GDM1 (cell line): ENCODE measurements around the gene RMND5B.

ENCODE experiments used
- DNase-seq: peaks from one replicate; lab custom pipeline; 2025; lab: John Stamatoyannopoulos, UW

RMND5B gene

DNA sequence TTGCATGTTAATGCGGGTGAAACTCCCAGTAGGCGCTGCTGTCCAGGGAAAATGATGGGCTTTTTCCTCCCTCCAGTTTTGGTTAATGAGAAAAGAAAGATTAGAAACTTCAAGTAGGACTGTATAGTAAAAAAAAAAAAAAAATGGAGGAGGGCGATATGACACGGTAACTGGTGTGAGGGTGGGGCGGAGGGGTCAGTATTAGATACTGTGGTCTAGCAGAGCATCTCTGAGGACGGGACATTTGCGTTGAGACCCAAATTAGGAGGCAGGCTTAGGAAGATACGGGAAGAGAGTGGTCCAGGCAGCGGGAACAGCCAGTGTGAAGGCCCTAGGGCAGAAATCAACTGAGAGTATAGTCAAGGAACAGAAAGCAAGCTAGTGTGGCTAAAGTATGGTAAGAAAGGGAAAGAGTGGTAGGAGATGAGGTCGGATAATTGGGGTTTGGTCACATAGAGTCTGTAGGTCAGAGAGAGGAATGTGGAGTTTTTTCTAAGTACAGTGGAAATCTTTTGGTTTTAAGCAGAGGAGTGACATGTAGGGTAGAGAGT, 707 bp downstream of the RMND5B start:
- no peak for DNase-seq

DNA sequence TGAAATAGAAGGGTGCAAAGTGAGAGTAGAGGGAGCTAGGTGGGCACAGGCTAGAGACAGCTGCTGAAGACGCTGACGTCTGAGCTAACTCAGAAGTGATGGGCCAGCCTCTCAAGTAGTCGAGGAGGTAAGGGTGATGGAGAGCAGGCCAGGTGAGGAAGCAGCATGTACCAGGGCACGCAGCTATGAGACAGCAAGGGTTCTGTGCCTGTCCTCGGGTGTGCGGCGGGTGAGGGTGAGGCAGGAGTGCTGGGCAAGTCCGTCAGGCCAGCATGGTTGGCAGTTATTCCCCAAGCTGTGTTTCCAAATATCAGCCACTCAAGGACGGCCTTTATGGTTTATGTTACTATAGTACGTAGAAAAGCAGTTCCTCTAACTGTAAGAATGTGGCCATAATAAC, 6.2 kb downstream of the RMND5B start:
- DNase-seq: no peak

DNA sequence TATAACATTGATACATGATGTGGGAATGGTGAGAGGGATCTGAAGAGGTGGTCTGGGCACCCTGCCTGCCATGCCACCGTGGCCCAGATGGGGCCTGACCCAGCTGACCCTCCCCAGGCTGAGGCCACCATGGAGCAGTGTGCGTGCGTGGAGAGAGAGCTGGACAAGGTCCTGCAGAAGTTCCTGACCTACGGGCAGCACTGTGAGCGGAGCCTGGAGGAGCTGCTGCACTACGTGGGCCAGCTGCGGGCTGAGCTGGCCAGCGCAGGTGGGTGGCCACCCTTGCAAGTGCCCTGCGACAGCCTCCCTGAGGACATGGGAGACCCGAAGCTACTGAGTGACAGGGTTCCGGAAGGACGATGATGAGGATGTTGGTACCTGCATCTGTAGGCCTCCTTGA, 7.2 kb downstream of the RMND5B start:
- DNase-seq: no peak

DNA sequence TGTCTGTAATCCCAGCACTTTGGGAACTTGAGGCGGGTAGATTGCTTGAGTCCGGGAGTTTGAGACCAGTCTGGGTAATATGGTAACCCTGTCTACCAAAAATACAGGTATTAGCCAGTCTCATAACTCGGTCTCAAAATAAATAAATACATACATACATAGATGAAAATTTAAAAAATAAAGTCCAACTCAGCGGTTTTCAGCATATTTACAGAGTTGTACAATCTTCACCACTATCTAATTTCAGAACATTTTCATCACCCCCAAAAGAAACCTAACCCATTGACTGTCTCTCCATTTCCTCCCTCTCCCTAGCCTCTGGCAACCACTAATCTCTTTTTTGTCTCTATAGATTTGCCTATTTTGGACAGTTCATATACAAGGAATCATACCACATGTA, 10.7 kb downstream of the RMND5B start:
- DNase-seq: no peak

DNA sequence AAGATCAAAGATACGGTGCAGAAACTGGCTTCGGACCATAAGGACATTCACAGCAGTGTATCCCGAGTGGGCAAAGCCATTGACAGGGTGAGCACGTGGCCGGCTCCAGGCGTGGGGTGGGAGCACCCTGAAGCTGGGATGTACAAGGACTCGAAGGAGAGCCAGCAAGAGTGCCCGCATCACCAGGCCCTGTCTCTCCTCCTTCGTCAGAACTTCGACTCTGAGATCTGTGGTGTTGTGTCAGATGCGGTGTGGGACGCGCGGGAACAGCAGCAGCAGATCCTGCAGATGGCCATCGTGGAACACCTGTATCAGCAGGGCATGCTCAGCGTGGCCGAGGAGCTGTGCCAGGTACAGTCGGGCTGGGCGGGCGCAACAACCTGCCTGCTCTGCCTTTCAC, 11.8 kb downstream of the RMND5B start:
- DNase-seq: no peak

DNA sequence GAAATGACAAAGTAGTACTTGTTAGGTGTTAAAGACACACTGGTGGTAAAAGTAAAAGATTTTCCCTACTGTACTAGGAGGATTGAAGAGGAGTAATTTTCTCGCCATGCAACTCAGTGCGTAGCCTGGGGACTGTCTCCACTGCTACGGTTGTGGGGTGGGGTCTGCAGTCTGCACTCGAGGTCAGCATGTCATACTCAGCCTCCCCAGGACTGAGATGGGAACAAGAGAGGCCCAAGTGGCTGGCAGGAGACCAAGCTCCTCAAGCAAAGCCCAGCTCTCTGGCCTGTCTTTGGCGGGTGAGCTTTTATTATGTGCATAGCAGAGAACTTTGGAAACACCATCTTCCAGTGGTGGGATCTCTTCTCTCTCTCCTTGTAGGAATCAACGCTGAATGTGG, 12.4 kb downstream of the RMND5B start:
- no peak for DNase-seq

DNA sequence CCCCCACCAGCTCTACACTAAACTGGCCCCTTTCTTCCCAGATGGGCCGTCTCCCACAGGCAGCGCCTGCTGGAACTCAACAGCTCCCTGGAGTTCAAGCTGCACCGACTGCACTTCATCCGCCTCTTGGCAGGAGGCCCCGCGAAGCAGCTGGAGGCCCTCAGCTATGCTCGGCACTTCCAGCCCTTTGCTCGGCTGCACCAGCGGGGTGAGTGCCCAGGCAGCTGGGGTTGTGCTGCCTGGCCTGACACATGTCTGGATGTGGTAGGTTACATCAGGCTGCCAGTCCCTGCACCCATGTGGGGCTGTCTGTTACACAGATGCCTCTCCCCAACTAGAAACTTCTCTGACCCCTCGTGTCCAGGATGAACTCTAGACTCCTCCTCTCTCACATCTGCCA, 13.1 kb downstream of the RMND5B start:
- no peak for DNase-seq

DNA sequence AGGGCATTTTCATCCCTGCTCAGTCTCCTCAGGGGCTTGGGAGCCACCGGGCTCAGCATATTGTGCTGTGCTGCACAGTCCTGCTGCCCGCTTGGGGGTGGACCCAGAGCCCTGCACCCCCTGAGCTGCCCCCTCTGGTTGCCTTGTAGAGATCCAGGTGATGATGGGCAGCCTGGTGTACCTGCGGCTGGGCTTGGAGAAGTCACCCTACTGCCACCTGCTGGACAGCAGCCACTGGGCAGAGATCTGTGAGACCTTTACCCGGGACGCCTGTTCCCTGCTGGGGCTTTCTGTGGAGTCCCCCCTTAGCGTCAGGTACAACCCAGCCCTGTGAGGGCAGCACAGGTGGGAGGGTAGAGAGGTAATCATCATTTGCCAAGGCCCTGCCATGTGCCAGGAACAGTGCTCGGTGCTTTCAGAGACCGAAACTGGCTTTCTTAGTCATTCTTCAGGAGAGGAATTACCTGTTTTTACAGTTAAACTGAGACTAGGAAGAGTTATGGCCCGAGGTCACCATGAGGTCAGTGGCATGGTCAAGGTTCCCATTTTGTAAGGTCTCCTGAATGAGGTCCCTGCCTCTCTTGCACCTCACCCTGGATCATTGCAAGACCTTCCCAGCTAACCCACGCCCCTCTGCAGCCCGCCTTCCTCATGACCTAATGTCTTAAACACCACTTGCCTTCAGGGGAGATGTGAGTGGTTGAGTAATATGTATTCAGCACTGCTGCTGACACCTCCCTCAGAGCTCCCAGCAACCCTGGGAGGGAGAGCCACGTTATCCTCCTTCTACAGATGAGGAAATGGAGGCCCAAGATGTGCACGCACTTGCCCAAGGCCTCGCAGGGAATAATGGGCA, 15.4 kb downstream of the RMND5B start:
- DNase-seq: peak; percentile 46

DNA sequence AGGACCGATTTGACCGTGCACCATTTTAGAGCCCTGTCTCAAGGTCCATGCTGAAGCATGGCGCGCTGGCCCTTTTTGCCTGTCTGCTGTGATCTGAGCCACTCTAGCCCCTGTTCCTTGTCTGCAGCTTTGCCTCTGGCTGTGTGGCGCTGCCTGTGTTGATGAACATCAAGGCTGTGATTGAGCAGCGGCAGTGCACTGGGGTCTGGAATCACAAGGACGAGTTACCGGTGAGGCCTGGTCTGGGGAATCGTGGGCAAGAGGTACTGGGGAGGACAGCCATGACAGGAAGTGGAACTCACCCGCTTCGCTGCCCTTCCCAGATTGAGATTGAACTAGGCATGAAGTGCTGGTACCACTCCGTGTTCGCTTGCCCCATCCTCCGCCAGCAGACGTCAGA, 16.6 kb downstream of the RMND5B start:
- DNase-seq: no peak

DNA sequence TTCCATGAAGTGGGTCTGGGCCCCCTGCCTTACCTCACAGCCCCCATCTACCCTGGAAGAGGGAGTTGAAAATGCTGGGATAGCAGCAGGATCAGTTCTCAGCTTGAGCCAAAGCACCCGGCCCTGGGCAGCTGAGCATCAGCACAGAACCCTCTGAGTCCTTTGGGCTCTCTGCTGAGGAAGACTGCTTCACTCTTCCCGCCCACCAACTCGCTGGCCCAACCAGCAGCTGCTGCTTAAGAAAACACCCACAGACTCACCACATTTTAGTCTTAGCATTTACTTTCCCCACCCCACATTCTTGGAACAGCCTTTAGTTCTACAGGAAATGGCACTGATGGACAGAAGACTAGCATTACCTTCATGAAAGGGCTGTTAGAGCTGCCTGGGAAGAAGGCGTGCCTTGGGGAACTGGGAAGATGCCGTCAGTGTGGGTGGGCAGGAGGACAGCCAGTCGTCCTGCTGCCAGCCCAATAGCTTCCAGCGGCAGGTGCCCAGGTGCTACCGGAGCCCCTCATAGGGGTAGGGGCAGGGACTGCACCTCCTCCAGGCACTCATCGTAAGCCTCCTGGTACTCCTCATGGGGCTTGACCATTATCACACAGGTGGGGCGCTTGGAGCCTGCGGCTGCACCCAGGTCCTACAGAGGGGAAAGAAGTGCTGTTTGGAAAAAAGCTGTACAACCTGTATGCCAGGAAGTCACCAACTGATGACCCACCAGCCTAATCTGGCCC, 18.6 kb downstream of the RMND5B start:
- no peak for DNase-seq

DNA sequence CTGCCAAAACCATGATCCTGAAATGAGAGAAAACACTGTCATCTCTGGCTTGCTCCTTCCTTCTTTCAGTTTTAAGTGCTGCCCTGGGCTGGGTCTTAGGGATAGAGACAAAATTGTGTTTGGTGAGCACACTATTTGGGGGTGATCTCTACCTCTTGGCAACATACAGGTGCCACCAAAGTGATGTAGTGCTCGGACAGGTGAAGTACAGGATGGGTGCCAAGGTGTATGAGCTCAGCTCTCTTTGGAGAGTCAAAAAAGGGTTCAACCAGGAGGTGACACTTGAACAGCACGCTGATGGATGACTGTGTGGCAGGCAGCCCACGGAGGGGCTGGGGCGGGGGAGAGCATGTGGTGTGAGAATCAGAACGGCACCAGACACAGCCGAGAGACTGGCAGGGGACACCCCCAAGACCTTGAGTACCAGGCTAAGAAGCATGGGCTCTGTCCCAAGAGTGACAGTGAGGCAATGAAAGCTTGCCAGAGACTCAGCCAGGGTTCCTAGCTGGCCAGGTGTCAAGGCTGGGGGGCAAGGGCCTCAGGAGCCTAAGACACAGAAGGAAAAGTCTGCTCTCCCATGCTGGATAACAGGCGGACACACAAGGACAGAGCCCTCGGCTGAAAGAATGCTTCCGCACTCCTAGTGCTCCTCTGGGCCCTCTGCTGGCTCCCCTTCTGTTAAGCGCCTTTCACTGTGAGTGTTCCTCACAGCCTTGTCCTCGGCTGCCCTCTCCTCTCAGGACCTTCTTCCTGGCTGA, 20.3 kb downstream of the RMND5B start:
- no peak for DNase-seq

DNA sequence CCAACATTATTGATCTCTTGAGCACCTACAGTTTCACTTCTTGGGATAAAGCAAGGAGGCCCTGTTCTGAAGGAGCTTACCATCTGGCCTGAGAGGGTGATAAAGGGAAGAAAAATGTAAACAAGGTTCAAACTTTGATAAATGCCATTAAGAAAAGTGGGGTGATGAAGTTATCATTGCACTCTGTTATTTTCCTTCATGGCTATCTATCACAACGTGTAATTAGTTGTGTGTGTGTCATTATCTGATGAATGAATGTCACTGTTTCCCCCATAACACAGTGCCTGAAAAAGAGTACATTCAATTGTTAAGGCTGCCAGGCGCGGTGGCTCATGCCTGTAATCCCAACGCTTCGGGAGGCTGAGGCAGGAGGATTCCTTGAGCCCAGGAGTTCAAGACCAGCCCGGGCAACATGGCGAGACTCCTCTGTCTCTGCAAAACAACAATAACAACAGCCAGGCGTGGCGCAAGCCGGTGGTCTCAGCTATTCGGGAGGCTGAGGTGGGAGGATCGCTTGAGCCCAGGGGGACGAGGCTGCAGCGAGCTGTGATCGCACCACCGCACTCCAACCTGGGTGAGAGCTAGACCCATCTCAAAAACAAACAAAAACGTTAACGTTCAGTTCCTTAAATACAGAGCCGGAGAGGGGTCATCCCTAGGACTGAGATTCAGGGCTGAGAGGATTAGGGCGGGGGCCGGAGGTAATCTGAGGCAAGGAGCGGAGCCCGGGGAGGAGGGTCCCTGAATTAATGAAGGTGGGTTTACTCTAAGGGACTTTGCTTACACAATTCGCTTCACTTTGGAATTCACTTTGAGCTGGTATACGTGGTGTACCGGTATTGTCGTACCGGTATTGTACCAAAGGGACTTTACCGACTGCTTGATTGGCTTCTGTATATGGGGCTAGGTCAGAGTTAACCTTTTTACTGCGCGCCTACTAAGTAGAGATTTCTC, 22.0 kb downstream of the RMND5B start:
- no peak for DNase-seq

DNA sequence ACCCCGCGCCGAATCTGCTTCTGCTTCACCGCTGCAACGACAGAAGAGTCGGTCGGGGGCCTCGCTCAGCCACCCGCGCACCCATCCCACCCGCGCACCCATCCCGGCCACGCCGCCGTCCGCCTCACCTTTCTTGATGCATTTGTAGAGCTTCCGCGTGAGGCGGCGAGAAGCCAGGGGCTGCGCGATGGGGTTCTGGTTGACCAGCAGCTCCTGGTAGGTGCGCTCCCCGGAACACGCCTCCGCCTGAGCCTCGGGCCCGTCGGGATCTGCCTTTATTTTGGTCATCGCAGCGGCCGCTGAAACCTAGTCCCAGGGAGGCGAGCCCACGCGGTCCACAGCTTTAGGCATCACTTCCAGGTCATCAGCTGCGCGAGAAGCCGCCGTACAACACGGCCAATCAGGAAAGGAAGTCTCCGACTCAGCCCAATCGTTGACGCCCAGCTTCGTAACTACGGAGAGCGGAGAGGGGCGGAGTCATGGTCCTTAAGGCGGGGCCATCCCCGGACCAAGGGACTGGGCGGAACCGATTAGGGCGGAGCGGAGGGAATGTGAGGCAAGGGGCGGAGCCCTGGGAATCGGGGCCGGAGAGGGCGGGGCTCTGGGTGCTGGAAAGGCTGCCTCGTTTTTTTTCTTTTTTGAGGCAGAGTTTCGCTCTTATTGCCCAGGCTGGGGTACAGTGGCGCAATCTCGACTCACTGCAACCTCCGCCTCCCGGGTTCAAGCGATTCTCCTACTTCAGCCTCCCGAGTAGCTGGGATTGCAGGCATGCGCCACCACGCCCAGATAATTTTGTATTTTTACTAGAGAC, 22.9 kb downstream of the RMND5B start, which contains the start of gene NHP2:
Gene NHP2, minus strand, starts transcription at position 356 of the 811 bp plus-strand sequence. Its CDS starts 68 bp downstream, at position 288.
- peak; percentile 97 for DNase-seq

DNA sequence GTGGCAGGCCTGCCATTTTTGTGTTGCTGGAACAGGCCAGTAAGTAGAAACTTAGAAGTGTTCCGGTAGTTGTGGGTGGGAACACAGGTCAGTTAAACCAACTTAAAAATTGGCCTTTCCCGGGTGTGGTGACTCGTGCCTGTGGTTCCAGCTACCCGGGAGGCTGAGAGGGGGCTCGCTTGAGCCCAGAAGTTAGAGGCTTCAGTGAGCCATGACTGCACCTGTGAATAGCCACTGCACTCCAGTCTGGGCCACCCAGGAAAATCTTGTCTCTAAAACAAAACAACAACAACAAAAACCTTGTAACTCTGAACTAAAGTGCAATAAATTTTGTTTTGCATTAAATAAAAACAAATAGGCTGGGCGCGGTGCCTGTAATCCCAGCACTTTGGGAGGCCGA, 24.3 kb downstream of the RMND5B start:
- no peak for DNase-seq

DNA sequence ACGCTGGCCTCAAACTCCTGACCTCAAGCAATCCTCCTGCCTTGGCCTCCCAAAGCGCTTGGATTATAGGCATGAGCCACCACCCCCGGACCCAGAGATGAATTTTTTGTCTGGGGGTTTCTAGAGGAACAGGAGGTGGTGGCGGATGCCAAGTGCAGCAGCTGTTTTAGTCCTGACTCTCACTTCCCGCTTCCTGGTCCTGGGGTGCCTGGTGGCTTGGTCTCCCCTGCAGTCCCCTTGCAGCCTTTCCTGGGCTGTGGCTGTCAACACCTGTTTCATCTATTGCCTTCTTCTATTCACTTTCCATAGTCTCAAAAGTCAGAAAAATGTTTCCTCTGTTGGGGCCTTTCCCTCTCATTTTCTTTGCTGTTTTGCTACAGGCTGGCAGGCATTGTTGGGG, 29.4 kb downstream of the RMND5B start:
- DNase-seq: no peak

DNA sequence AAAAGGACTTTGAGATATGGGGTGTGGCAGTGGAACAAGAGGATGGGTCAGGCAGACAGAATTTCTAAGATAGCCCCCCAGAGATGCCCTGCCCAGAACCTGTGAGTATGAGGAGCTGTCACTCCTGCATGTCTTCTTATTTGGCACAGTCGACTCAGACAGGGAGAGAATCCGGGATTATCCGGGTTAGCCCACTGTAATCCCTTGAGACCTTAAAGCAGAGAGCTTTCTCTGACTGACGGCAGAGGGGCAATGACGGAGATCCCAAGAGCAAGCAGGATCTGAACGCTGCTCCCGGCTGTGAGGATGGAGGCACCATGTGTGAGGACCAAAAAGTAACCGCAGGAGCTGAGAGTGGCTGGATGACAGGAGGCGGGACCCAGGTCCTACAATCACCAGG, 31.7 kb downstream of the RMND5B start:
- DNase-seq: no peak

DNA sequence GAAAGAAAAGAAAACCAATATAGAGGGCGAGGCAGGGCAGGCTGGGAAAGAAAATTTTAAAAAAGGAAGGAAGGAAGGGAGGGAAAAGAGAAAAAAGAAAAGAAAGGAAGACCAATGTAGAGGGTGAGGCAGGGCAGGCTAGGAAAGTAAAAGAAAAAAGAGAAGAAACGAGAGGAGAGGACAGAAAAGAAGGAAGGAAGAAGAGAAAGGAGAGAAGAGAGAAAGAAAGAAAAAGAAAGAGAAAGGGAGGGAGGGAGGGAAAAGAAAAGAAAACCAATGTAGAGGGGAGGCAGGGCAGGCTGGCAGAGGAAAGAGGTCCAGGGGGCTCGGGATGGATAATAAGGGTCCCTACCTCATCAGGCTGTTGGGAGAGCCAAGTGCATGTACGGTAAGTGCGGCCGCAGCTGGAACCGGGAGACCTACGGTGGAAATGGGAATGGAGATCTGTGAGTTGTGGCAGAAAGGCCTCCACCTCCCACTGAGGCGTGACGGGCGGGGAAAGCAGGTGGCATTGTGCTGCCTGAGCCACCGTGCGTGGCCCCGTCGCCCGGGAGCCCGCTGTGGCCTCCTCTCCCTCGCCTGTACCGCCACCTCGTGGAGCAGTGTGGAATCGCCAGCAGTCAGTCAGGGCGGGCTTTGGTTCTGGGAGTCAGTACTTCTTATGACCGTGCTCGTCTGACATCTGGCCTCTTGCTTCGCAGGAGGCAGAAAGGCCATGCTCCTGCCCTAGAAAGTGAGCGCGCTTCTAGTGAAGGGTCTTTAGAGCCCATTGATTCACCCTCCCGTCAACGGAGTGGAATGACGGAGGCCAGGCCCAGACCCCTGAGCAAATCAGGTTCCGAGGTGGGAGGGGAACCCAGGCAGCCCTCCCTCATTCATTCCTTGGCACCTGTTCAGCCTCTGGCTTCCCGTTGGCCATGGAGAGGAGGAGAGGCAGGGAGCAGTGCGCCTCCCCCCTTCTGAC, 33.2 kb downstream of the RMND5B start:
- peak; percentile 79 for DNase-seq

DNA sequence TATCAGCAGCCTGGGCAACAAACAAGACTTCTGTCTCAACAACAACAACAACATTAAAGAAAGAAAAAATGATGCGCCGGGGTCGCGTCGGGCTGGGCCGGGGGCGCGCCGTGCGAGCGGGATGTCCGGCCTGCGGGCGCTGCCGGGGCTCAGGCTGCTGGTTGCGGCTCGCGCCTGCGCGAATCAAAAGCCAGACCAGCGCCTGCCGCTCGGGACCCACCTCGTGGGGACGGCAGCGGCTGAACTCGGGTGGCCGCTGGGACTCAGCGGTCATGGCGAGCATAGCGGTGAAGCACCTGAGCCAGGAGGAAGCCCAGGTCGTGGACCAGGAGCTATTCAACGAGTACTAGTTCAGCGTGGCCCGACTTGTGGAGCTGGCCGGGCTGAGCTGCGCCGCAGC, 34.8 kb downstream of the RMND5B start:
- DNase-seq: no peak

DNA sequence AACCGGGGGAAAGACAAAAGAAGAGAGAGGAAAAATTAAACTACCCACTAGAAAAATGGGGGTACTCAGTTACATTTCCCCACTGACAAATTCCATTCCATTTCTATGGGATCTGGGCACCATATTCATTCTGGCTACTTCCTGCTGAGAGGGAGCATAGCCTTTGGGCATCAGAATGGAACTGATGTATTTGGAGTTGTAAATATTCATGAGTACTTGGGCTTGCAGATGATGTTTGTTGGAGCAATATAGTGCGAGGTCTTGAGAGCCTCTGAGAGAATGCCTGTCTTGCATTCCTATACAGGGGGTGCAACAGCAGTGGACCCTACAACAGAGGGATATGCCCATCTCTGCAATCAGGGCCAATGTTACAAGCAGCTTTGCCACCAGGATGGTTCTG, 39.6 kb downstream of the RMND5B start:
- DNase-seq: no peak
